Measurements from ENCODE around the gene OSBPL5.
A peak's percentile ranks its signal among the peaks of the same experiment; 100 is the strongest.

The OSBPL5 gene

DNA sequence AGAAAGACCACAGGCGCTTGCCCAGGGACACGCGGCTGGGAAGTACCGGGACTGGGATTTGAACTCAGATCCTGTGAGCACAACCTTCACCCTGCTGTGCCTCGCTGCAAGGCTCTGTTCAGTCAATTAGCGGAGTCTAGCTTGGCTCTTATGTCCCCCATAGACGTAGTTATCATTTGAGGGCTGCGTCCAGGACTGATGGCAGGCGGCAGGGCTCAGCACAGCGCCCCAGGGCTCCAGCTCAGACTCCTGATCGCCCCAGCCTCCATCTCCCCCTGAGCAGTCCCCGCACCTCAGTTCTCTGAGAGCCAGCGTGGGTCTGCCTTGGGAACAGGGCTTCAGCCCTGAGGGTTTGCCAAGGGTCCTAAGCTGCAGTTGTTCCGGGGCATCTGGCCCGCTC is 33.7 kb upstream of the OSBPL5 start:
- Histone ChIP-seq H3K27me3 (ENCODE audit: insufficient read depth, poor library complexity, severe bottlenecking) (peaks cover 32% of the 10 kb centered on the region), H3K4me1 (ENCODE audit: insufficient read depth, poor library complexity, severe bottlenecking) (no peaks in the 10 kb centered on the region), H3K4me3 (ENCODE audit: severe bottlenecking) (no peak overlapping the region), H3K36me3 (ENCODE audit: low read depth) (no peaks in the 10 kb centered on the region), H3K9me3 (ENCODE audit: severe bottlenecking) (no peaks in the 10 kb centered on the region), H3K27ac (ENCODE audit: poor library complexity, severe bottlenecking) (no peak overlapping the region)
- no peak for DNase-seq (ENCODE audit: low spot score)
- TF ChIP-seq, protein P1, sequence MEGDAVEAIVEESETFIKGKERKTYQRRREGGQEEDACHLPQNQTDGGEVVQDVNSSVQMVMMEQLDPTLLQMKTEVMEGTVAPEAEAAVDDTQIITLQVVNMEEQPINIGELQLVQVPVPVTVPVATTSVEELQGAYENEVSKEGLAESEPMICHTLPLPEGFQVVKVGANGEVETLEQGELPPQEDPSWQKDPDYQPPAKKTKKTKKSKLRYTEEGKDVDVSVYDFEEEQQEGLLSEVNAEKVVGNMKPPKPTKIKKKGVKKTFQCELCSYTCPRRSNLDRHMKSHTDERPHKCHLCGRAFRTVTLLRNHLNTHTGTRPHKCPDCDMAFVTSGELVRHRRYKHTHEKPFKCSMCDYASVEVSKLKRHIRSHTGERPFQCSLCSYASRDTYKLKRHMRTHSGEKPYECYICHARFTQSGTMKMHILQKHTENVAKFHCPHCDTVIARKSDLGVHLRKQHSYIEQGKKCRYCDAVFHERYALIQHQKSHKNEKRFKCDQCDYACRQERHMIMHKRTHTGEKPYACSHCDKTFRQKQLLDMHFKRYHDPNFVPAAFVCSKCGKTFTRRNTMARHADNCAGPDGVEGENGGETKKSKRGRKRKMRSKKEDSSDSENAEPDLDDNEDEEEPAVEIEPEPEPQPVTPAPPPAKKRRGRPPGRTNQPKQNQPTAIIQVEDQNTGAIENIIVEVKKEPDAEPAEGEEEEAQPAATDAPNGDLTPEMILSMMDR (IDR thresholded peaks at IDR 0.05; ENCODE audit: poor library complexity, severe bottlenecking) = no peak
- ATAC-seq (ENCODE audit: low read depth) = no peak

DNA sequence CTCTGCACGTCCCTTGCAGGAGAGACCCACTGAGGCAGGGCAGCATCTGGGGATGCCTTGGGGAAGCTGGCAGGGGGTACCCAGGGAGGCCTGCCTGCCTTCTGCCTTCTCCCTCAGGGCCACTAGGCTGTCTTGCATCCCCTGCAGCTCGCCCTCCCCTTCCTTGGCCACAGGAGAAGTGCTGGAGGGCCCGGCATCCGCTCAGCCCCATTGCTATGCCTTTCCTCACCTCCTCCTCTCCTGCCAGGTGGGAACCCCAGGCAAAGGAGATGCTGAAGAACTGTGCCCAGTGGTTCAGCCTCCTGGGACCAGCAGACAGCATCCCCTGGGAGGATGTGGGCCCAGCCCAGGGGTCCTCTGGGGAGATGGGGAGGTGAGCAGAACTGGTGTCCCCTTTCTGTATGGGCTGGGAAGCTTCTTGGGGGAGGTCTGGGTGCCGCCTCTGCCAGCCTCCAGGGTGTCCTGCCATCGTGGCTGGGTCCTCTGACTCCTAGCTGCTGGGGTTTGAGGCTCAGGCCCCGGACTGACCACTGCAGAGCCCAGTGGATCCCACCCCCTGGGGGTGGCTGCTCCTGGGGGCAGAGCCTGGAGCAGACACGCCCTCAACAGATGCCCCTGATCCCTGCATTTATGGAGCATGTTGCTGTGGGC is 32.9 kb upstream of the OSBPL5 start:
- Histone ChIP-seq H3K36me3 (ENCODE audit: low read depth) (no peaks in the 10 kb centered on the region), H3K4me1 (ENCODE audit: insufficient read depth, poor library complexity, severe bottlenecking) (no peaks in the 10 kb centered on the region), H3K27me3 (ENCODE audit: insufficient read depth, poor library complexity, severe bottlenecking) (peaks cover 24% of the 10 kb centered on the region), H3K4me3 (ENCODE audit: severe bottlenecking) (no peak overlapping the region), H3K9me3 (ENCODE audit: severe bottlenecking) (no peaks in the 10 kb centered on the region), H3K27ac (ENCODE audit: poor library complexity, severe bottlenecking) (no peak overlapping the region)
- DNase-seq (ENCODE audit: low spot score) (no peak), ATAC-seq (ENCODE audit: low read depth) (no peak)
- TF ChIP-seq, protein P1 (IDR thresholded peaks at IDR 0.05; ENCODE audit: poor library complexity, severe bottlenecking) = no peak

DNA sequence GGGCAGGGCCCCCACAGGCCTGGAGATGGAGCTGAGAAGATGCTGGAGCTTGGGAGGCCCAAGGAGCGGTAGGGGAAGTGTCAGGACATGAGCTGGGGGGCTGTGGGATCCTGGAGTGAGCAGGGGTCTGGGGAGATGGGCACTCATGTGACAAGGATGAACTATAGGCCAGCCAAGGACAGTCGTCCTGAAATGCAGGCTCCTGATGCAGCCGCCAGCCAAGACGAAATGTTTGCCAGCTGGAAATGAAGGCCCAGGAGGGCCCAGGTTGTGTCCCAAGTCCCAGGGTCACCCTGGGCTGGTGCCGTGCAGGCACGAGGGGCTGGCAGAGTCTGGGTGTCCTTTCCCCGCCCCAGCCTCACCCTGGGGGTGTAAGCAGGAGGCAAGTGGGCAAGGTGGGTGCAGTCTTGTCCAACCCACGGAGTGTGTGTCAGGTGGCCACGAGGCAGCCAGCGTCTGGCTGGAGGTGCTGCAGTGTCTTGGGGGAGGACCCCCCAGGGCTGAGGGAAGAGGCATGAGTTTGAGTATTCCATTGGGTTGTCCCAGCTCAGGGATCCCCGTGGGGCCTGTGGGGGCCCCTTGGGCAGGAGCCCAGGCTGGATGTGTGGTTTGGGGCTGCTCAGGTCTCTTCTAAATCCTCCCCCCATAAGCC is 32.1 kb upstream of the OSBPL5 start:
- DNase-seq (ENCODE audit: low spot score) = peak; percentile 34

DNA sequence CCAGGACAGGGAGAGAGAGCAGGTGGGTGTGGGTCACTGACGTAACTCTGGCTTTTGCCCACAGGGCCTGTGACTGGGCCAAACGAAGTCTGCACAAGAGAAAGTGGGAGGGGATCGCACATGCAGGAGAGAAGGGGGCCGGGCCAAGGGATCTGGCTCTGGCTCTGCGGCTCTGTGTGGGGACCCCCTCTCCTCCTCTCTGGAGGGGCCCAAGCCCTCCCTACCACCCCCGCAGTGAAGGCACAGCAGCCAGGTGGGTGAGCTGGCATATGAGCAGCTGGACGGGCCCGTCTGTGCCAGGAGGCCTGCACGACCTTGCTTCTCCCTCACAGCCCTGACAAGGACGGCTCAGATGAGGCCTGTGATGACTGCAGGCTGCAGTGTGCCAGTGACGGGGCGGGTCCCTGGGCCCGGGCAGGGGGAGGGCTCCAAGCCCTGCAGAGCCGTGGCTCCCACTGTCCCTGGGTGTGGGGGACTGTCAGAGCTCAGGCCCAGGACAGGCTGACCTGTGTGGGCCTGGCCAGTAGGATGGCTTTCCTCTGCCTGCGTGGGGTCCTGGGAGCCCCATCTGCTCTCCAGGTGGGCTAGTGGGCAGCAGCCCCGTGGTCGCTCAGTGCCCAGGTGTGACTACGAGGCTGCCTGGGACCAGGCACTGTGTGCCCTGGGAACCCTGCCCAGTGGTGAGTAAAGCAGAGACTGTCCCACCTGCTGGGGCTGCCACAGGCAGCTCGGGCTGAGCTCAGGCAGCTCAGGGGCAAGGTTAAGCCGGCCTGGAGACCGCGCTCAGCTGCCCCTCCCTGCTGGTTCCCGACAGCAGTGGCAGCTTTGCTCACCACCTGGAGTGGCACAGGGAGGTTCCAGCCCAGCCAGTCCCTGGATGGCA is 31.3 kb upstream of the OSBPL5 start:
- TF ChIP-seq, protein P1 (IDR thresholded peaks at IDR 0.05; ENCODE audit: poor library complexity, severe bottlenecking) = no peak
- Histone ChIP-seq H3K27me3 (ENCODE audit: insufficient read depth, poor library complexity, severe bottlenecking) (peaks cover 8% of the 10 kb centered on the region), H3K9me3 (ENCODE audit: severe bottlenecking) (no peaks in the 10 kb centered on the region), H3K36me3 (ENCODE audit: low read depth) (no peaks in the 10 kb centered on the region), H3K27ac (ENCODE audit: poor library complexity, severe bottlenecking) (no peak overlapping the region), H3K4me1 (ENCODE audit: insufficient read depth, poor library complexity, severe bottlenecking) (no peaks in the 10 kb centered on the region), H3K4me3 (ENCODE audit: severe bottlenecking) (no peak overlapping the region)
- ATAC-seq (ENCODE audit: low read depth) (peak; percentile 22; the same call in 1 of the 3 replicates), DNase-seq (ENCODE audit: low spot score) (peak; percentile 53)

More for the DNA sequence above, 32.1 kb upstream of the OSBPL5 start:
- no peaks in the 10 kb centered on the region for H3K4me1 ChIP-seq (ENCODE audit: insufficient read depth, poor library complexity, severe bottlenecking)
- H3K27me3 ChIP-seq (ENCODE audit: insufficient read depth, poor library complexity, severe bottlenecking) = peaks cover 16% of the 10 kb centered on the region
- no peak overlapping the region for H3K27ac ChIP-seq (ENCODE audit: poor library complexity, severe bottlenecking)
- H3K4me3 ChIP-seq (ENCODE audit: severe bottlenecking) = no peak overlapping the region
- TF ChIP-seq, protein P1 (IDR thresholded peaks at IDR 0.05; ENCODE audit: poor library complexity, severe bottlenecking) = no peak
- ATAC-seq (ENCODE audit: low read depth) = no peak
- H3K9me3 ChIP-seq (ENCODE audit: severe bottlenecking) = no peaks in the 10 kb centered on the region
- no peaks in the 10 kb centered on the region for H3K36me3 ChIP-seq (ENCODE audit: low read depth)
